ENCODE results near the gene ZMIZ1.

ZMIZ1 gene

DNA sequence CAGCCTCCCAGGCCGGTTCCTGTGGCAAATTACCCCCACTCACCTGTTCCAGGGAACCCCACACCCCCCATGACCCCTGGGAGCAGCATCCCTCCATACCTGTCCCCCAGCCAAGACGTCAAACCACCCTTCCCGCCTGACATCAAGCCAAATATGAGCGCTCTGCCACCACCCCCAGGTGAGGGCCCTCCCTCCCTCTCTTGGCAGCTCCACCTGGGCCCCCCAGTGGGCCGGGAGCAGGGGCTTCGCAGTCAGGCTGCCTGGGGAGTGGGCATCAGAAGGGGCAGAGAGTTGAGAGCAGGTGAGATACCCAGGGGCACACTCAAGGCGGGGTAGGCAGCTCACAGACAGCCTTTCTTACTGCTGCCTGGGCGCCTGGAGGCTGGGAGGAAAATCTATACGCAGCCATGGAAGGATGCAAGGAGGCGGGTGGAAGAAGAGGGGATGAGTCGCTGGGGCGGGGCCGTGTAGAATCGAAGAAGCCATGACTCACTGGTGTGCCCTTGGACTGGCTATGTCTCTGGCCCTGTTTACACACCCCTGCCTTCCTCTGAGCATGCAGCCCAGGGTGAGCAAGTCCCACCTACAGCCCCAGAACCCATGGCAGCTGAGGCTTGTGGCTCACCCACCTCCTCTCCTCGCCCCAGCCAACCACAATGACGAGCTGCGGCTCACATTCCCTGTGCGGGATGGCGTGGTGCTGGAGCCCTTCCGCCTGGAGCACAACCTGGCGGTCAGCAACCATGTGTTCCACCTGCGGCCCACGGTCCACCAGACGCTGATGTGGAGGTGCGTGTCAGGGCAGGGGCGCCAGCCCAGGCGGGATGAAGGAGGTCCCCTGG lies 229.9 kb downstream of the ZMIZ1 start:
- peak; percentile 90 for DNase-seq

DNA sequence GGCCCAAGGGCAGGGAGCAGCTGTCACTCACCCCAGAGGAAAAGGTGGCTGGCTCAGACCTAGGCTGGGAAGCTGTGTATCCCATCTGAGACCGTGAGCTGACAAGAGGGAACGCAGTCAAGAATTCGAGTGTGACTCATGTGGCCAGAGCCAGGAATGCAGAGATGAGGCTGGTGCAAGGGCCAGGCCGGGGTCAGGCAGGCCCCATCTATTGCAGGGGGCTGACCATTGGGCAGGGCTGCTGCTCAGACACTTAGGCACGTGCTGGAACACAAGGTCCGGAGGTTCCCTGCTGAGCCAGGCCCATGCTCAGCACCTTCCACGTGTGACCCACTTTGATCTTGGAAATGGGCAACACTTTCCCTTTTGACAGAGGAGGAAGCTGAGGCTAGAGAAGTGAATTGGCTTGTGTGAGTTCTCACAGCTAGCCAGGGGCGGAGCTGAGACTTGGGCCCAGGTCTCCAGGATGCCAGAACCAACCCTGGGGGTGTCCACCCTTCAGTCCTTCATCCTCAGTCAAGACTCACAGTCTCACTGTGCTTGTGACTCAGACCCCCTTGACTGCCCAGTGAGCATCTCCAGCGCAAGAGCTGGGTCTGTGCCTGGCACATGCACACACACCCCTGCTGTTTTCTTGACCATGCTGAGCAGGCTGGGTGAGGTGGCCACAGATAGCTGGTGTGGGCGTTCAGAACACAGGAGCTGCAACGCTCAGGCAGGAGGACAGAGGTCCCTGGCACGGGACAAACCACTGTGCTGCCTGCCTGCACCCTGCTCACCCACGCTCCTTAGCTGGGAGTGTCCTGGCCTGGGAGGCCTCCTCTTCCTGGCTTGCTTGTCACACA lies 230.9 kb downstream of the ZMIZ1 start:
- peak; percentile 65 for DNase-seq

DNA sequence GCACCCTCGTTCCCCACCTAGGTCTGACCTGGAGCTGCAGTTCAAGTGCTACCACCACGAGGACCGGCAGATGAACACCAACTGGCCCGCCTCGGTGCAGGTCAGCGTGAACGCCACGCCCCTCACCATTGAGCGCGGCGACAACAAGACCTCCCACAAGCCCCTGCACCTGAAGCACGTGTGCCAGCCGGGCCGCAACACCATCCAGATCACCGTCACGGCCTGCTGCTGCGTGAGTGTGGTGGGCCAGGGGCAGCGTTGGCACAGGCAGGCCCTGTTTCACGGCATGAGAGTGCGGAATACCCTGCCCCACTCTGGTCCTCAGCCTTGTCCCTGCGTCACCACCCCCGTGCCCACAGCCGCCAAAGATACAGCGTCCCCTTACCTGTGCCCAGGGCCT lies 231.9 kb downstream of the ZMIZ1 start:
- no peak for DNase-seq

DNA sequence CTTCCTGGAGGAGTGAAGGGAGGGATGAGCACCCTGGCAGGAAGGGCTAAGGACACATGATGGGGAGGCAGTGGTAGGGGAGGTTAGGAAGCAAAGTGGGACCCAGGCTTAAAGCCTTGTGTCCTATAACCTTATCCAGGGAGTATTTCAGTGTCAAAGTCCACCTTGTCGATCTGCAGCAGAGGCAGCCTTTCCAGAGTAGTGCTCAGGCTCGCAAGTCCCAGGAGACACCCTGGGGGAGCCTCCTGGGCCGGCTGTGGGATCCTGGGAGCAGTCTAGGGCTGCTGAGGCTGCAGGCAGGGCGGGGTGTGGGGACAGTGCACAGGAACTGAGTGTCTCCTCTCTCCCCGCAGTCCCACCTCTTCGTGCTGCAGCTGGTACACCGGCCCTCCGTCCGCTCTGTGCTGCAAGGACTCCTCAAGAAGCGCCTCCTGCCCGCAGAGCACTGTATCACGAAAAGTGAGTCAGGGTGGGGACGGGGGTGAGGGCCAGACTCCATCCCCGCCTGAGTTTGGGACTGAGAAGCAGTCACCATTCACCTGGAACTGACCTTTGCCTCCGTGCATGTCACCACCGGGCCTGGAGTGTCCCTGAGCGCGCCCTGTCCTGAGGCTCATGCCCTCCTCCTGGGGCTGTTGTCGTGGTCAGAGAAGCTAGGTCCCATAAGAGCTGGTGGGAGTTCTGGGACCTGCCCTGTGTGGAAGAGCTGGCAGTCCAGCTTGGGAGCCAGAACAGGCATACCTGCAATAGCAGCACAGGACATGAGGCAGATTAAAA lies 233.2 kb downstream of the ZMIZ1 start:
- no peak for DNase-seq

DNA sequence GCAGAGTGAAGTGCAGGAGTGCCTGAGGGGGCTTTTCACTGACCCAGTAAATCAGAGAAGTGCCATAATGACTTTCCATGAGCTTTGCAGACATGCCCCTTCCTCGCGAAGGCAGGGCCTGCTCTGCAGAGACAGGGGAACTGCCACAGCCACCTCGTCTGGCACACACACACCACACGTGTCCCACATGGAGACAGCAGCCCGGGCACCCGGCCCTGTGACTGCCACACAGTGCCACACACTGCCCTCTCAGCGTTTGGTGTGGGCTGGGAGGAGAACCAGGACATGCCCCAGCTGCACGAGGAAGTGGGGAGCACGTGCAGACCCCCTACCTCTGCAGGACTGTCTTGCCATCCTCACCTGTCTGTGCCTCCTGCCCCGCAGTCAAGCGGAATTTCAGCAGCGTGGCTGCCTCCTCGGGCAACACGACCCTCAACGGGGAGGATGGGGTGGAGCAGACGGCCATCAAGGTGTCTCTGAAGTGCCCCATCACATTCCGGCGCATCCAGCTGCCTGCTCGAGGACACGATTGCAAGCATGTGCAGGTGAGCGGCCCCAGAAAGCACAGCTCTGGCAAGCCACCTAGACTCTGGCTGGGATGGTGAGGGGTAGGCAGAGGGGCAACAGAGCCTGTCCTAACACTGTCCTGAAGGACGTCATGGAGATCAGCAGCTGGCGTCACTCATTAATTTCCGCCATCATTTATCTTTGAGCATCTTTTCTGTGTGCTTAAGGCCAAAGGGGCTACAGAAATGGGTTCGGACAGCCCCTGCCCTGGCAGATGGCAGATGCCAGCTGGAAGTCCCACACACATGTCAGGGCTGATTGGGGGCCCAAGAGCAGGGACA lies 235.1 kb downstream of the ZMIZ1 start:
- DNase-seq, result no peak

DNA sequence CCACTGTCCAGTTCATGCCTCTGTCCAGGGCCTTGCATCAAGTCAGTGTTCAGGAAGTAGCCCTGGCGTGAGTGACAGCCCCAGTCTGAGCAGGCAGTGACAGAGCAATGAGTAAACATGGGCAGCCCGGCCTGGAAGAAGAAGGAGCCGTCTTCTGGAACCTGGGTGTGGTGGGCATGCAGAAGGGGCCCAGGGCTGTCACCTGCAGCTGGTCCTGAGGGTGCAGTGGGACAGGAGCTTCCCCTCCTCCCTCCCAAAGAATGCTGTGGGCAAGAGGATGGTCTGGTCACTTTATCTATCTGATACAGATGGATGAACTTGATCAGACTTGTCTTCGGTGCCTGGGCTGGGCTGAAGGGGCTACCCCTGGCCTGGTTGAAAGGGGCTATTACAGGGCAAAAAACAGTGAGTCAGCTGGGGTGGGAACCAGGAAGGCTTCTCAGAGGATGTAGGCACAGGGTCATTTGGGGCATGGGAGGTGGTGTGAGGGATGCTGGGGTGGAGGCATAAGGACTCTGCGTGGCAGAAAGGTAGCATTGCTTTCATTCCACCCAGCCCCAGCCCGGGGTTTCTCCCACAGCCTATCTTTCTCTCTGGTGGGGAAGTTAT lies 235.8 kb downstream of the ZMIZ1 start:
- DNase-seq, result no peak

DNA sequence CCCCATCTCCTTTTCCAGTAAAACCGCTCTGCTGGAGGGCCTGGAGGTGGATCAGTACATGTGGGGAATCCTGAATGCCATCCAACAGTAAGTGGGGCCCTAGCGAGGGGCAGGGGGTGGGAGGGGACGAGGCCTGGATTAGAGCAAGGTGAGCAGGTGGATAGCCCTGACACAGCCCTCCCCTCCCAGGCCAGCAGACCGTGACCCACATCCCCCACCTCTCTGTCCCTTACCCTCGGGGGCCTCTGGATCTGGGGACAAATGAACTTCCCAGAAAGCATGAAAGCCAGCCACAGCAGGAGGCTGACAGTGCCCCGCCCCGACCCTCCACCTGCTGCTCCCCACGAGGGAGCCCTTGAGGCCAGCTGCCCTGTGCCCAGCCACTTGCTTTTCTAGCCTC lies 236.7 kb downstream of the ZMIZ1 start:
- DNase-seq, result no peak

DNA sequence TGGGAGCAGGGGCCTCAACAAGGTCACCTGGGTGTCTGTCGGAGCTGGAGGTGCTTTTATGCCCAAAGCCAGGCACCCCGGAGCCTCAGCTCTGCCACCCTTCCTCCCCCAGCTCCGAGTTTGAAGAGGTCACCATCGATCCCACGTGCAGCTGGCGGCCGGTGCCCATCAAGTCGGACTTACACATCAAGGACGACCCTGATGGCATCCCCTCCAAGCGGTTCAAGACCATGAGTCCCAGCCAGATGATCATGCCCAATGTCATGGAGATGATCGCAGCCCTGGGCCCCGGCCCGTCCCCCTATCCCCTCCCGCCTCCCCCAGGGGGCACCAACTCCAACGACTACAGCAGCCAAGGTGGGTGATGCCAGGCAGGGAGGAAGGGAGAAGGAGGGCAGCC lies 237.2 kb downstream of the ZMIZ1 start:
- no peak for DNase-seq

DNA sequence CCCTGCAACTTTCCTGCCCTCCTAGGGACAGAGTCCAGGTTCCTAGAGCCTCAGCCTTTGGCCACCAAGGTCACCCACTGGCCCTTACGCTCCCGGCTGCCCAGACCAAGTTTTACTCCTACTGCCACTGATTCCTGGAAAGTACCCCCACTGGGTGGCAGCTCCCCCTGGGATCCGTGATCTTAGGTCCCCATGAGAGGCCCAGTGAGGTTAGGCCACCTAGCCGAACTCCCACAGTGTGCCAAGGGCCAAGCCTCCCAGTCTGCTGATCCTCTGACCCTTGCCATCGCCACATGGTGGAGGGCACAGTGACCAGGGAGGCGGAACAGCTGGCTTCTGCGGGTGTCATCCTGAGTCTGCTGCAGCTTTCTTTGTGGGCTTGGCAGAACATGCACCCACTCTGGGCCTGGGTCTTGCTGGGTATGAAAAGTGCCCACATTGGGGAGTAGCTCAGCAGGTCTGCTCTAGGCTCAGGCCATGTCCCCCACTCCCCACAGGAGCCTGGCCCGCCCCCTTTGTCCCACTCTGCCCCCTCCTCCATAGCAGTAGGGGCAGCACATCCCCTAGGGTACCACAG lies 238.0 kb downstream of the ZMIZ1 start:
- no peak for DNase-seq

DNA sequence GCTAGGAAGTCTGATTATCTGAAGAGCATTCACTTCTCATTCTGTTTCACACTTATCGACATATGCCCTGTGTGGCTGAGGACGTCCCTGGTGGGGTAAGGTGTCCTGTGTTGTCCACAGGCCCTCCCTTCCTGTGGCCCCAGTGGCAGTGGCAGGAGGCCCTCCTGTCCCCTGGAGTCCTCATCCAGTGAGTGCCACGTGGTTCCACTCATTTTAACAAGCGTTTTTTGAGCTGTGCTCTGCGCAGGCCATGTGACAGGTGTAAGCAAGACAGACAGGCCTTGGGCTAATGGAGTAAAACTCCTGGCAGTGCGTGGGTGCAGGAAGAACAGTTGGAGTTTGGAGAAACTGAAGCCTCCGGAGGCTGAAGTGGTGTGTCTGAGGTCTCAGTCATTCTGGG lies 239.2 kb downstream of the ZMIZ1 start:
- no peak for DNase-seq

DNA sequence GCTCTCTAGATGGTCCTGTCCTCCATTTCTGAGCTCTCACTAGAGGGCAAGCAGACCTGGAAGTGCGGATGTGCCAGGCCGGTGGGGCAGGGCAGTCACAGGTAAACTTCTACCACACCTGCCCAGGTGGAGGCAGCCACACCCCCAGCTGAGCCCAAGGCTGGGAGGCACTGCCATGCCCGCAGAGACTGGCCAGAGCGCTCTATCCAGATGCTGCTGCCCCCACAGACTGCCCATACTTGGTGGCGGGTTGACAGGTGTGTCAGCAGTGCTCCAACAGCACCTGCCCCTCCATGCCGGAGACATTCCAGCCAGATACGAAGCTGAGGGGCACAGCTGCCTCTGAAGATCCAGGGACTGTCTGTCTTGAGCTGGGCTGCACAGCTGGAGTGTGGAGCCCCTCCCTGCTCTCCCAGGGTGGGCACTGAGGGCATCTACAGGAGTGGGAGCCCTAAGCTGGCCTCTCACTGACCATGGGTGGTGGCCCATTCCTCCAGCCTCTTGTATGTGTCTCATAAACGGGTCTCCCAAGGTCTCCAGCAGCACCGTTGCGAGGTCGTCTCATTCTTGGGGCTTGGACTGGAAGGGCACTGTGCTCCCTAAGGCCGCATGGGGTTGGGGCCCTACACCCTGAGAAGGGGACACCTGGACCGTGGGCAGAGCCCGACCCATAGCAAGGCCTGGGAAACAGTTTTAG lies 240.4 kb downstream of the ZMIZ1 start:
- DNase-seq, result no peak

DNA sequence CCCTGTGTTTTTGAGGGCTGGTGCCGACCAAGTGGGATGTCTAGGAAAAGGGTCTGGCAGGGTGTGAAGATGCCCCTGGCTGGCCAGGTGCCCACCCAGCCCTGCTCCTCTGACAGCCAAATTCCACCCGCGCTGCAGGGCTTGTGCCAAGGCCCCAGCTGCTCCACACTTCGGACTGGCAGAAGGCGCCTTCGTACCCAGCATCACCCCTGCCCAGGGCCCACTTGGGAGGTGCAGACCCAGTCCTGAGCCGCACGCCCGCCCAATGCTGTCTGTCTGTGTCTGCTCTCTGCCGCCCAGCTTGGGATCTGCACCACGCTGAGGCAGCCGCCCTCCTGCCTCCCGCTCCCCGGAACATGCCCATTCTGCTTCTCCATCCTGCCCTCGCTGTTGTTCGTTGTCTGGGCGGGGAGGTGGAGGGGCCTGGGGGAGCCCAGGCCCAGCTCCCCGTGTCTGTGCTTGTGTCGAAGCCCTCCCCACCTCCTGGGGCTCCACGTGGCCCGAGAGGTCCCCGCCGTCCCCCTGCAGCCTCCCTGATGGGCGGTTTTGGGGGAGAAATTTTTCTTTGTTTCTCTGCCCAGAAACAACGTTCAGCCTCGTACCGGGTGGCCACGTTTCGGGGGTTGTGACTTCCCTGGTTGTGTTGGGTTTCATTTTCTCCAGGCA lies 241.6 kb downstream of the ZMIZ1 start:
- no peak for DNase-seq

DNA sequence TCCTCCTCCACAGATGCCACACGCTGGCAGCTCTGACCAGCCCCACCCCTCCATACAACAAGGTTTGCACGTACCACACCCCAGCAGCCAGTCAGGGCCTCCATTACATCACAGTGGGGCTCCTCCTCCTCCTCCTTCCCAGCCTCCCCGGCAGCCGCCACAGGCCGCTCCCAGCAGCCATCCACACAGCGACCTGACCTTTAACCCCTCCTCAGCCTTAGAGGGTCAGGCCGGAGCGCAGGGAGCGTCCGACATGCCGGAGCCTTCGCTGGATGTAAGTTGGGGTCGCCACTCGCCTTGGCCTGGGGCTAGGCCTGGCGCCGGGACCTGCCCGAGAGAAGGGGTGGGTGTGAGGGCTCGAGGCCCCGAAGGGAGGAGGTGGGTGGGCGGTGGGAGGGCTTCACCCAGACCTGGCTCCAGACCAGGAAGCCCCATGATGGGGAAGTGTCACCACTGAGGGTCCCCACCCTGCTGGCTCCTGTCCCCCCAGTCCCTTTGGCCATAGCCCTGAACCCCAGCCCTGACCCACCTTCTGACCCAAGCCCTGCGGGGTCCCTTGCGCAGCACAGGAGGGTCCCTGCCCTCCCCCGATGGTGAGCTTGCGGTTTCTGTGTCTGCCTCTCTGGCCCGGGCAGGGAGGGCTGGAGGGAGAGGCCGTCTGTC lies 242.3 kb downstream of the ZMIZ1 start:
- no peak for DNase-seq

DNA sequence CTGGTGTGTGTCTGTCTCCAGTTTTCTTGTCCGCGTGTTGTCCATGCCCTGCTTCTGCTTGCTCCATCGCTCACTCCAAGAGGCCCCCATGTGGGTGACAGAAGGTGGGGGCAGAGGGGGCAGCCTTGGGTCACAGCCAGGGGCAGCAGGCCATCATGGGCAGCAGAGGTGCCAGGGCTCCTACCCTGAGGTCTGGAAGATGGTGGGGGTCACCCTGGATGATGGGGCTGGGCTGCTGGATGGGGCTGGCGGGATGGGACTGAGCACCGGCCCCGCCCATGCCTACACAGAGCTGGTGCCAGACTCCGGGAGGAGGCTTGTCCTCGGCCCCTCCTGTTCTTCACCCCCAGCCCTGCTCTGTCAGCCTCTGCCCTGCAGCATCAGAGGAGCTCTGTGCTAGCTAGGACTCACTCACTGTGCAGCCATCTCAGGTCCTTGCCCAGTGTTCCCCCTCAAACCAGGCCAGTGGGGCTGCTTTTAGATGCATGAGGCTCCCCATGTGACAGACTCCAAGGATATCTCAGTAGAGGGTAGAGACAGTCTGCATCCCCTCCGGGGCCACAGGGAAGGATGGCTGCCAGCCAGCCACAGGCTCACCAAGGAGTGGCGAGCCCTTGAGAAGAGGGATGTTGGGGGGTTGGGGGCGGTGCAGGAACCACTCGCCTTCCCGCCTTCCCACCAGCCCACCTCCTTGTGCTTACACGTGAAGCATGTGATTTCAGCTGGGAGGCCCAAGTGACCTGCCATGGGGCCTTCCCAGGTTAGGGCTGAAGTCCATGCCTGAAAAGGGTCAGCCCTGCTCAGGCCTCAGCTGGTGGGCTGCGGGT lies 243.0 kb downstream of the ZMIZ1 start:
- DNase-seq, result no peak

DNA sequence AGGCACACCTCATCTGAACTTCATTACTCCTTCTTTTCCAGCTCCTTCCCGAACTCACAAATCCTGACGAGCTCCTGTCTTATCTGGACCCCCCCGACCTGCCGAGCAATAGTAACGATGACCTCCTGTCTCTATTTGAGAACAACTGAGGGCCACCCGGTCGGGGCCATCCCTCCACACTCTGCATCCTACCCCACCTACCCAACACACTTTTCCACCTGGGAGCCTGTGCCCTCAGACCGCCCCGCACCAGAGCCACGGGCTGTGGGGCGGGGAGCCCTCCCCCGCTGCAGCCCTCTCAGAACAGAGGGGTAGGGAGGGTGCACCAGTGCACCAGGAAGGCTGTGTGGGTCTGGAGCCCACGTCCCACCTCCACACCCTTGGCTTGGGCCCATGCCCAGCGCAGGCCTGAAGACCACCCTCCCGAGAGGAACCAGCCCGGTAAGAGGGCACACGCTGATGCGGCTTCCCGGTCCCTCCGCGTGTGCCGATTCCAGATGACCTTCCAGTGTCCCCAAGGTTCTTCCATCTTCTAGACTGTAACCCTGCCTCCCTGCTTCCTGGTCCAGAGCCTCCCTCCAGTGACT lies 243.9 kb downstream of the ZMIZ1 start:
- DNase-seq, result no peak

DNA sequence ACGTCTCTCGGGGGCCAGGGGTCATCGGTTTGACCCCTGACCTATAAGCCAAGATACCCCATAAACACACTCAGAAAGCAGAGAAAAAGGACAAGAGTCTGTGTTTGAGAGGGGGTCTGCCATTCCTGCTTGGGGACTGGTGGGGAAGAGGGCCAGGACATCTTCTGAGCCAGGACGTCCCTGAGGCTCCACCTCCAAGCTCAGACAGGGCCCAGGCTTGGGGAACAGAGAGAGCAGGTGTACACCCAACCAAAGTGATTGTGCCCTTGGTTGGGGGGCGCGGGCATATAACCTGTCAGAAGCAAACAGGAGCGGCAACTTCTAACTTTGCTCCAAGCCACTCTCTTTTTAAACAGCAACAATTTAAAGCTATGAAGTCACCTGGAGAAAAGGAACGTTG lies 244.6 kb downstream of the ZMIZ1 start:
- DNase-seq, result no peak

DNA sequence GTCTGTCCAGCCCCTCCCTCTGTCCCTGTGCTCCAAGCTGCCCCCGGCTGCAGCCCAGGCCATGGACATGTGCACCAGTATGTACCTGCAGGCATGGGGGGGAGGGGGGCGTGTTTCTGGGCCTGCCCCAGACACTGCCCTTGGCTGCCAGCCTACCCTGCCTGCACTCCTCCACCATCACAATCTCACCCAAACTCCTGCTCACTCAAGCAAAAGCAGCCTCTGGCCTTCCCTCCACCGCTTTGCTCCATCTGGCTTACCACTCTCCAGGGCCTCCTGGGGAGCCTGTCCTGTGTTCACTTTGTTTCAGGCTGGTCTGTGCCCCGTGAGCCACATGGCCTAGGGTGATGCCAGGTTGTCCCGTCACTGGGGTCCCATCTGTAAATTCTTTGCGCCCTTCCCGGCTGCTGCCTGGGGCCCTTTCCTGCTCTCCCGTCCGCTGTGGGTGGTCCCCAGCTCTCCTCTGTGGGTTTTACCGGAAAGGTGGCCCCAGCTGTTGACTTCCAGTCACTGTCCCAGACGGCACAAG lies 245.2 kb downstream of the ZMIZ1 start:
- no peak for DNase-seq

Data from T1000 (cell line).